ENCODE data around the gene HOTAIR.

The HOTAIR gene

GRCh38 chr12:54015018-54015931, 40.5 kb upstream of the HOTAIR start (continued):
- TF ChIP-seq TSHZ2 (CRISPR knock-in tag; IDR thresholded peaks at IDR 0.05) (no peak), RARB (CRISPR knock-in tag; IDR thresholded peaks at IDR 0.05) (no peak), CSDC2 (CRISPR knock-in tag; IDR thresholded peaks at IDR 0.05) (no peak), OSR1 (CRISPR knock-in tag; IDR thresholded peaks at IDR 0.05) (no peak), ZC3H10 (CRISPR knock-in tag; IDR thresholded peaks at IDR 0.05) (no peak), POU6F1 (CRISPR knock-in tag; IDR thresholded peaks at IDR 0.05; ENCODE audit: borderline replicate concordance, low read depth) (no peak), TCF4 (CRISPR knock-in tag; IDR thresholded peaks at IDR 0.05; ENCODE audit: borderline replicate concordance) (no peak), SNAI2 (CRISPR knock-in tag; IDR thresholded peaks at IDR 0.05) (no peak), ZFP30 (CRISPR knock-in tag; IDR thresholded peaks at IDR 0.05) (no peak), CREB5 (CRISPR knock-in tag; IDR thresholded peaks at IDR 0.05; ENCODE audit: low read depth) (no peak), GLIS3 (CRISPR knock-in tag; IDR thresholded peaks at IDR 0.05) (no peak), PPARA (CRISPR knock-in tag; IDR thresholded peaks at IDR 0.05; ENCODE audit: borderline replicate concordance) (no peak)

GRCh38 chr12:54014377-54015017, 39.7 kb upstream of the HOTAIR start:
- ATAC-seq: no peak
- no peak for TF ChIP-seq ZNF8 (CRISPR knock-in tag; IDR thresholded peaks at IDR 0.05)

GRCh38 chr12:54012631-54013409, 38.1 kb upstream of the HOTAIR start:
- ATAC-seq: no peak
- no peak for TF ChIP-seq RARB (CRISPR knock-in tag; IDR thresholded peaks at IDR 0.05)
- no peak for TF ChIP-seq OSR1 (CRISPR knock-in tag; IDR thresholded peaks at IDR 0.05)
- no peak for TF ChIP-seq PATZ1 (CRISPR knock-in tag; IDR thresholded peaks at IDR 0.05; ENCODE audit: borderline replicate concordance)
- TF ChIP-seq CREB5 (CRISPR knock-in tag; IDR thresholded peaks at IDR 0.05; ENCODE audit: low read depth): no peak
- TF ChIP-seq GLIS3 (CRISPR knock-in tag; IDR thresholded peaks at IDR 0.05): no peak
